Measurements from ENCODE around the gene SERPINA4.

Gene SERPINA4

GRCh38 chr14:94568186-94568585 lies 6.9 kb downstream of the SERPINA4 start:
- H3K4me3 ChIP-seq (ENCODE audit: low read depth, low read length): no peak overlapping the region
- no peak for TF ChIP-seq CTCF (IDR thresholded peaks at IDR 0.05; ENCODE audit: borderline replicate concordance, insufficient read depth, low read depth, low read length)

GRCh38 chr14:94569381-94570001 lies 8.2 kb downstream of the SERPINA4 start:
- TF ChIP-seq CTCF (IDR thresholded peaks at IDR 0.05; ENCODE audit: borderline replicate concordance, insufficient read depth, low read depth, low read length): no peak
- H3K4me3 ChIP-seq (ENCODE audit: low read depth, low read length): no peak overlapping the region

GRCh38 chr14:94570002-94570400 lies 8.8 kb downstream of the SERPINA4 start:
- no peak for TF ChIP-seq CTCF (IDR thresholded peaks at IDR 0.05; ENCODE audit: borderline replicate concordance, insufficient read depth, low read depth, low read length)
- H3K4me3 ChIP-seq (ENCODE audit: low read depth, low read length): no peak overlapping the region

GRCh38 chr14:94570440-94570839 lies 9.2 kb downstream of the SERPINA4 start:
- no peak for TF ChIP-seq CTCF (IDR thresholded peaks at IDR 0.05; ENCODE audit: borderline replicate concordance, insufficient read depth, low read depth, low read length)
- H3K4me3 ChIP-seq (ENCODE audit: low read depth, low read length): no peak overlapping the region

GRCh38 chr14:94571395-94571794 lies 10.2 kb downstream of the SERPINA4 start:
- H3K4me3 ChIP-seq (ENCODE audit: low read depth, low read length): no peak overlapping the region
- TF ChIP-seq CTCF (IDR thresholded peaks at IDR 0.05; ENCODE audit: borderline replicate concordance, insufficient read depth, low read depth, low read length): no peak

GRCh38 chr14:94571950-94572349 lies 10.7 kb downstream of the SERPINA4 start:
- no peak for TF ChIP-seq CTCF (IDR thresholded peaks at IDR 0.05; ENCODE audit: borderline replicate concordance, insufficient read depth, low read depth, low read length)
- no peak overlapping the region for H3K4me3 ChIP-seq (ENCODE audit: low read depth, low read length)

- no peak overlapping the region for H3K4me3 ChIP-seq (ENCODE audit: low read depth, low read length)
- no peak for TF ChIP-seq CTCF (IDR thresholded peaks at IDR 0.05; ENCODE audit: borderline replicate concordance, insufficient read depth, low read depth, low read length)
These were observed 11.5 kb downstream of the SERPINA4 start for GRCh38 chr14:94572637-94573303.

Data from GM12875 (cell line).